H1 (cell line): Measurements from ENCODE around the gene TRIM29.

ENCODE experiments used
- ATF2 ChIP-seq: IDR thresholded peaks from 2 replicates; pipeline ENCODE4 v1.6.1; 2012; ENCODE audit warnings: low read length, inconsistent platforms
- CTCF ChIP-seq, 3 experiments: IDR thresholded peaks; 1 replicate in 2 of 3; 2 replicates in 1 of 3; pipeline versions ENCODE4 v1.5.1 to v1.6.1; 2011; ENCODE audit warnings: low read length in 3 of 3, mild to moderate bottlenecking in 3 of 3, inconsistent platforms in 2 of 3, low read depth in 1 of 3, moderate library complexity in 1 of 3; ENCODE audit not compliant: insufficient read depth in 1 of 3; ENCODE audit errors: control extremely low read depth in 1 of 3
- E2F6 ChIP-seq: IDR thresholded peaks from 2 replicates; pipeline ENCODE4 v1.6.1; 2012; ENCODE audit warnings: inconsistent platforms
- EP300 ChIP-seq, 2 experiments: IDR thresholded peaks; 1 replicate in 1 of 2; 2 replicates in 1 of 2; pipeline ENCODE4 v1.6.1; 2011 to 2012; ENCODE audit warnings: low read depth in 2 of 2, low read length in 2 of 2, mild to moderate bottlenecking in 2 of 2, borderline replicate concordance in 1 of 2, inconsistent platforms in 1 of 2, moderate library complexity in 1 of 2
- EZH2 ChIP-seq: fragments of 200-600 bp; sonication (generic); IDR thresholded peaks from 2 replicates; pipeline ENCODE4 v1.7.1; 2012; ENCODE audit warnings: low read depth, mild to moderate bottlenecking, moderate library complexity, low read length, inconsistent platforms; ENCODE audit not compliant: severe bottlenecking
- HDAC6 ChIP-seq: IDR thresholded peaks from one replicate; pipeline ENCODE4 v1.7.1; 2012; ENCODE audit warnings: low read depth, mild to moderate bottlenecking, inconsistent platforms, low read length, moderate library complexity
- POLR2A ChIP-seq, 2 experiments: IDR thresholded peaks; 1 replicate in 1 of 2; 2 replicates in 1 of 2; pipeline ENCODE4 v1.6.1; 2011; ENCODE audit warnings: low read depth in 2 of 2, low read length in 2 of 2, mild to moderate bottlenecking in 2 of 2; ENCODE audit errors: control extremely low read depth in 1 of 2
- RFX5 ChIP-seq: IDR thresholded peaks from 2 replicates; pipeline ENCODE4 v1.6.1; 2011; ENCODE audit warnings: low read depth, low read length, improper control_type of control experiment, borderline replicate concordance
- SIN3A ChIP-seq, 2 experiments: IDR thresholded peaks in 1 of 2; conservative IDR thresholded peaks in 1 of 2; 2 replicates each; pipeline ENCODE4 v1.6.1; 2011 to 2012; ENCODE audit warnings: low read length in 2 of 2, improper control_type of control experiment in 1 of 2, low read depth in 1 of 2, mild to moderate bottlenecking in 1 of 2
- SRF ChIP-seq: IDR thresholded peaks from 2 replicates; pipeline ENCODE4 v1.6.1; 2011; ENCODE audit warnings: mild to moderate bottlenecking, low read depth, low read length, moderate library complexity
- USF2 ChIP-seq: IDR thresholded peaks from 2 replicates; pipeline ENCODE4 v1.6.1; 2011; ENCODE audit warnings: low read length, improper control_type of control experiment

GRCh38 chr11:120141768-120142423 lies 4.0 kb upstream of the TRIM29 start:
- TF ChIP-seq EZH2 = no peak
- no peak for TF ChIP-seq CTCF (IDR thresholded peaks at IDR 0.05; ENCODE audit: control extremely low read depth in 1 of 3, insufficient read depth in 1 of 3, low read depth in 1 of 3, low read length in 3 of 3)
- no peak for TF ChIP-seq USF2
- no peak for TF ChIP-seq POLR2A (IDR thresholded peaks at IDR 0.05; ENCODE audit: control extremely low read depth in 1 of 2, low read depth in 2 of 2, low read length in 2 of 2)
- peak; percentile 64 for TF ChIP-seq SRF
- TF ChIP-seq E2F6 = no peak
- TF ChIP-seq ATF2 = no peak
- no peak for TF ChIP-seq HDAC6
- TF ChIP-seq SIN3A (conservative IDR thresholded peaks at IDR 0.05 in 1 of 2, IDR thresholded peaks at IDR 0.05 in 1 of 2; ENCODE audit: low read depth in 1 of 2, low read length in 2 of 2) = no peak
- TF ChIP-seq RFX5 = no peak
- TF ChIP-seq EP300 (IDR thresholded peaks at IDR 0.05; ENCODE audit: borderline replicate concordance in 1 of 2, low read depth in 2 of 2, low read length in 2 of 2) = no peak
